ENCODE measurements around the gene CPHXL.

CPHXL gene

GRCh38 chr16:75676909-75677308 lies 49.4 kb downstream of the CPHXL start, which contains the start of gene CPHXL2:
Gene CPHXL2, minus strand, starts transcription at chr16:75677009. Its CDS starts 10 bp downstream, at chr16:75676999.
- ATAC-seq: no peak
- TF ChIP-seq ESRRG (CRISPR knock-in tag; IDR thresholded peaks at IDR 0.05): no peak

DNA sequence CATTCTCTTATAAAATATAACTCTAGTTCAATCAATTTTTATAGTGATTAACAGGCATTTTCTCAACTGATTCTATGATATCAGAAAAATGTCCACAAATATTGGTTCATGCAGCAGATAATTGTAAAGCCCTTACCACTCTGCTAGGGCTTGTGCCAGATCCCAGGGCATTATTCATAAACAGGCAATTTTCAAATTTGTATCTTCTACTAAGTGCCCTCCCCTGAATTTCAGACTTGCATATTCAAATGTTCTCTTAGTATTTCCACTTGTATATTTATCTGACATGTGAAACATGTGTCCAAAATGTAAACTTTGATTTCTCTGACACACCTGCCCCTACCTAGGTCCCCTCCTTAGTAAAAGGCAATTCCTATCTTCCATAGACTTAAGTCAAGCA lies 58.8 kb downstream of the CPHXL start:
- no peak for TF ChIP-seq ESRRG (CRISPR knock-in tag; IDR thresholded peaks at IDR 0.05)
- TF ChIP-seq CSDC2 (CRISPR knock-in tag; IDR thresholded peaks at IDR 0.05): no peak
- no peak for TF ChIP-seq ZNF8 (CRISPR knock-in tag; IDR thresholded peaks at IDR 0.05)
- no peak for TF ChIP-seq OSR1 (CRISPR knock-in tag; IDR thresholded peaks at IDR 0.05)
- TF ChIP-seq SNAI2 (CRISPR knock-in tag; IDR thresholded peaks at IDR 0.05): no peak
- TF ChIP-seq ZNF565 (CRISPR knock-in tag; conservative IDR thresholded peaks at IDR 0.05; ENCODE audit: low read depth): no peak
- TF ChIP-seq ISL1 (CRISPR knock-in tag; IDR thresholded peaks at IDR 0.05): no peak
- TF ChIP-seq TCF4 (CRISPR knock-in tag; IDR thresholded peaks at IDR 0.05; ENCODE audit: borderline replicate concordance): no peak
- TF ChIP-seq GLIS3 (CRISPR knock-in tag; IDR thresholded peaks at IDR 0.05): no peak

More for the DNA sequence above, 58.8 kb downstream of the CPHXL start:
- no peak for ATAC-seq
